Esophagus muscularis mucosa (tissue), 4 donors: ENCODE measurements around the gene ABCC8.

Experiments
- EP300 ChIP-seq: sonication (generic); formaldehyde crosslinking; IDR thresholded peaks from one replicate; pipeline ENCODE4 v1.6.1; 2017; ENCODE audit warnings: antibody characterized with exemption
- POLR2A ChIP-seq: fragments of 450-650 bp; IDR thresholded peaks from one replicate; pipeline ENCODE4 v1.6.1; 2017; ENCODE audit warnings: antibody characterized with exemption, moderate library complexity, mild to moderate bottlenecking, low read depth
- POLR2AphosphoS5 ChIP-seq, 2 donors: sonication (generic); formaldehyde crosslinking; IDR thresholded peaks; one replicate each; pipeline ENCODE4 v1.6.1; 2017; ENCODE audit warnings: antibody characterized with exemption in 2 of 2
- TF ChIP-seq, protein P1 (sequence below), 3 experiments: fragments of 200-600 bp in 2 of 3; fragments of 450-650 bp in 1 of 3; sonication (generic) in 2 of 3; IDR thresholded peaks; one replicate each; pipeline ENCODE4 v1.5.1; 2017 to 2019; ENCODE audit warnings: antibody characterized with exemption in 3 of 3, mild to moderate bottlenecking in 2 of 3, moderate library complexity in 1 of 3

DNA sequence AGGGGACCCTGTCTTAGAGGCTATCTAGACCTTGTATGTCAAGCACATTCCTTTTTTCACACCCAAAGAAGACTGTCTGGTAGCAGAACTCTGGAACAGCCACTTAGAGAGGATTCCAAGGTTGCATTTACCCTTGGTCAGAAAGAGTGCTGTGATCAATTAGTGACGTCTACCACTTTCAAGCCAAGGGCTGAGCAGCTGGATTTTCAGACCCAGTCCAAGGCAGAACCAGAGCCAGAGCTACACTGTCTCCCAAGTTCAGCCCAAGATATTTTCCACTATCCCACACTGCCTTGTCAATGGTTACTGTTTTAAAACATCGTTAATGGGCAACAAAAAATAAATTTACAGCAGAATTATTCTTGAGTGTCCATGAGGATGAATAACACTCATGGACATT lies 24.0 kb downstream of the ABCC8 start:
- TF ChIP-seq, protein P1, sequence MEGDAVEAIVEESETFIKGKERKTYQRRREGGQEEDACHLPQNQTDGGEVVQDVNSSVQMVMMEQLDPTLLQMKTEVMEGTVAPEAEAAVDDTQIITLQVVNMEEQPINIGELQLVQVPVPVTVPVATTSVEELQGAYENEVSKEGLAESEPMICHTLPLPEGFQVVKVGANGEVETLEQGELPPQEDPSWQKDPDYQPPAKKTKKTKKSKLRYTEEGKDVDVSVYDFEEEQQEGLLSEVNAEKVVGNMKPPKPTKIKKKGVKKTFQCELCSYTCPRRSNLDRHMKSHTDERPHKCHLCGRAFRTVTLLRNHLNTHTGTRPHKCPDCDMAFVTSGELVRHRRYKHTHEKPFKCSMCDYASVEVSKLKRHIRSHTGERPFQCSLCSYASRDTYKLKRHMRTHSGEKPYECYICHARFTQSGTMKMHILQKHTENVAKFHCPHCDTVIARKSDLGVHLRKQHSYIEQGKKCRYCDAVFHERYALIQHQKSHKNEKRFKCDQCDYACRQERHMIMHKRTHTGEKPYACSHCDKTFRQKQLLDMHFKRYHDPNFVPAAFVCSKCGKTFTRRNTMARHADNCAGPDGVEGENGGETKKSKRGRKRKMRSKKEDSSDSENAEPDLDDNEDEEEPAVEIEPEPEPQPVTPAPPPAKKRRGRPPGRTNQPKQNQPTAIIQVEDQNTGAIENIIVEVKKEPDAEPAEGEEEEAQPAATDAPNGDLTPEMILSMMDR (IDR thresholded peaks at IDR 0.05): no peak
- no peak for TF ChIP-seq POLR2A
- TF ChIP-seq EP300: no peak
- no peak for TF ChIP-seq POLR2AphosphoS5 (IDR thresholded peaks at IDR 0.05)
